H9 (cell line): ENCODE measurements around the gene HS1BP3. TPM values are rescaled to one million over a fixed set of nuclear protein-coding genes. Genes with fewer than 3 reads are reported as not detected.

Source experiments
- DNase-seq: peaks from one replicate; pipeline ENCODE4 v3.0.0-alpha.2; 2017
- H2AFZ ChIP-seq: one replicate; pipeline ENCODE4 v1.6.1; 2013; ENCODE audit warnings: mild to moderate bottlenecking, low read length, control low read depth, moderate library complexity
- H2AK5ac ChIP-seq: 2 replicates; pipeline ENCODE4 v1.6.1; 2013; ENCODE audit warnings: low read length, control low read depth, mixed read lengths; ENCODE audit not compliant: insufficient read length
- H2BK120ac ChIP-seq: one replicate; pipeline ENCODE4 v1.6.1; 2013; ENCODE audit warnings: low read depth, mild to moderate bottlenecking, low read length, control low read depth, inconsistent platforms; ENCODE audit not compliant: poor library complexity, severe bottlenecking
- H2BK12ac ChIP-seq: 2 replicates; pipeline ENCODE4 v1.6.1; 2013; ENCODE audit warnings: low read length, control low read depth, mixed read lengths, low read depth; ENCODE audit not compliant: insufficient read length
- H2BK15ac ChIP-seq: 2 replicates; pipeline ENCODE4 v1.6.1; 2013; ENCODE audit warnings: low read depth, low read length, control low read depth
- H2BK20ac ChIP-seq: one replicate; pipeline ENCODE4 v1.6.1; 2013; ENCODE audit warnings: low read depth, mild to moderate bottlenecking, low read length, control low read depth, inconsistent platforms; ENCODE audit not compliant: poor library complexity, severe bottlenecking
- H2BK5ac ChIP-seq: 2 replicates; pipeline ENCODE4 v1.6.1; 2013; ENCODE audit warnings: low read length, control low read depth, mixed read lengths; ENCODE audit not compliant: insufficient read length
- H3K14ac ChIP-seq: 2 replicates; pipeline ENCODE4 v1.6.1; 2013; ENCODE audit warnings: low read length, control low read depth; ENCODE audit not compliant: insufficient read depth
- H3K18ac ChIP-seq: 2 replicates; pipeline ENCODE4 v1.6.1; 2013; ENCODE audit warnings: low read depth, mild to moderate bottlenecking, mixed read lengths, low read length, control low read depth; ENCODE audit not compliant: insufficient read length
- H3K23ac ChIP-seq: 2 replicates; pipeline ENCODE4 v1.6.1; 2013; ENCODE audit warnings: low read length, control low read depth, mixed read lengths, low read depth; ENCODE audit not compliant: insufficient read length
- H3K23me2 ChIP-seq: 2 replicates; pipeline ENCODE4 v1.6.1; 2013; ENCODE audit warnings: low read depth, mild to moderate bottlenecking, mixed read lengths, low read length, control low read depth; ENCODE audit not compliant: insufficient read length, poor library complexity, severe bottlenecking
- H3K27ac ChIP-seq: 2 replicates; pipeline ENCODE4 v1.5.1; 2013; ENCODE audit warnings: low read length, control low read depth, mixed read lengths, low read depth; ENCODE audit not compliant: insufficient read length
- H3K27me3 ChIP-seq: 2 replicates; pipeline ENCODE4 v1.6.1; 2013; ENCODE audit warnings: low read length, control low read depth, inconsistent platforms; ENCODE audit not compliant: insufficient read depth
- H3K4ac ChIP-seq: 2 replicates; pipeline ENCODE4 v1.6.1; 2013; ENCODE audit warnings: low read depth, mild to moderate bottlenecking, control low read depth, inconsistent platforms, low read length, moderate library complexity
- H3K4me1 ChIP-seq: 2 replicates; pipeline ENCODE4 v1.6.1; 2013; ENCODE audit warnings: low read length, control low read depth, inconsistent platforms; ENCODE audit not compliant: insufficient read depth
- H3K4me2 ChIP-seq: 2 replicates; pipeline ENCODE4 v1.6.1; 2013; ENCODE audit warnings: low read length, control low read depth, mixed read lengths; ENCODE audit not compliant: insufficient read length, insufficient read depth
- H3K56ac ChIP-seq: 2 replicates; pipeline ENCODE4 v1.6.1; 2013; ENCODE audit warnings: low read depth, mild to moderate bottlenecking, mixed read lengths, low read length, control low read depth; ENCODE audit not compliant: insufficient read length
- H3K79me1 ChIP-seq: 2 replicates; pipeline ENCODE4 v1.6.1; 2013; ENCODE audit warnings: low read depth, mild to moderate bottlenecking, moderate library complexity, low read length, control low read depth, inconsistent platforms; ENCODE audit not compliant: insufficient read depth, poor library complexity, severe bottlenecking
- H3K79me2 ChIP-seq: 2 replicates; pipeline ENCODE4 v1.6.1; 2013; ENCODE audit warnings: low read length, control low read depth, inconsistent platforms; ENCODE audit not compliant: insufficient read depth
- H3K9ac ChIP-seq: 2 replicates; pipeline ENCODE4 v1.6.1; 2013; ENCODE audit warnings: low read length, control low read depth, mixed read lengths; ENCODE audit not compliant: insufficient read length; ENCODE audit errors: extremely low read depth
- H3K9me3 ChIP-seq: one replicate; pipeline ENCODE4 v1.6.1; 2013; ENCODE audit warnings: low read depth, low read length, inconsistent platforms; ENCODE audit not compliant: control insufficient read depth
- H3T11ph ChIP-seq: one replicate; pipeline ENCODE4 v1.6.1; 2013; ENCODE audit warnings: mild to moderate bottlenecking, low read length, control low read depth, inconsistent platforms
- H4K20me1 ChIP-seq: one replicate; pipeline ENCODE4 v1.6.1; 2013; ENCODE audit not compliant: control insufficient read depth, insufficient read length, insufficient read depth
- H4K5ac ChIP-seq: 2 replicates; pipeline ENCODE4 v1.6.1; 2013; ENCODE audit warnings: low read depth, mild to moderate bottlenecking, mixed read lengths, low read length, control low read depth; ENCODE audit not compliant: insufficient read length
- H4K8ac ChIP-seq: replicated peaks from 2 replicates; pipeline ENCODE4 v1.6.1; 2013; ENCODE audit warnings: low read length, control low read depth, mixed read lengths, low read depth; ENCODE audit not compliant: insufficient read length
- H4K91ac ChIP-seq: 2 replicates; pipeline ENCODE4 v1.6.1; 2013; ENCODE audit warnings: low read depth, mild to moderate bottlenecking, moderate library complexity, mixed read lengths, low read length, control low read depth; ENCODE audit not compliant: insufficient read length
- H3K27ac Mint-ChIP-seq, 3 experiments: 2 replicates in 2 of 3; 3 replicates in 1 of 3; pipeline ENCODE4 v1.8.0; 2020 to 2021; ENCODE audit warnings: mixed read lengths in 3 of 3, mild to moderate bottlenecking in 1 of 3, moderate library complexity in 1 of 3
- H3K27me3 Mint-ChIP-seq: 2 replicates; pipeline ENCODE4 v1.8.0; 2021; ENCODE audit warnings: low read depth, mild to moderate bottlenecking, moderate library complexity, mixed read lengths
- H3K36me3 Mint-ChIP-seq, 3 experiments: 2 replicates in 2 of 3; 3 replicates in 1 of 3; pipeline ENCODE4 v1.8.0; 2020 to 2021; ENCODE audit warnings: low read depth in 3 of 3, mixed read lengths in 3 of 3; ENCODE audit not compliant: insufficient read depth in 1 of 3
- H3K4me1 Mint-ChIP-seq, 2 experiments: 2 replicates each; pipeline ENCODE4 v1.8.0; 2020; ENCODE audit warnings: mixed read lengths in 2 of 2
- H3K4me3 Mint-ChIP-seq, 2 experiments: 2 replicates in 1 of 2; 3 replicates in 1 of 2; pipeline ENCODE4 v1.8.0; 2020 to 2021; ENCODE audit warnings: mild to moderate bottlenecking in 2 of 2, mixed read lengths in 2 of 2, moderate library complexity in 1 of 2
- H3K9me3 Mint-ChIP-seq, 2 experiments: 2 replicates in 1 of 2; 3 replicates in 1 of 2; pipeline ENCODE4 v1.8.0; 2020; ENCODE audit warnings: mild to moderate bottlenecking in 2 of 2, mixed read lengths in 2 of 2, moderate library complexity in 1 of 2
- CTCF ChIP-seq: fragments of 200-600 bp; sonication (generic); conservative IDR thresholded peaks from 3 replicates; pipeline ENCODE4 v1.8.0; 2021; ENCODE audit warnings: antibody characterized with exemption, mild to moderate bottlenecking
- WGBS: extraction: QIAGEN DNeasy Blood & Tissue Kit; methylation state at CpG from one replicate; pipeline ENCODE4 v1.1.7; 2013; ENCODE audit warnings: missing lambda C conversion rate, low lambda C conversion rate, mixed read lengths; ENCODE audit not compliant: insufficient read length; ENCODE audit errors: extremely low coverage; 5-methylcytosine and 5-hydroxymethylcytosine counted together
- total RNA-seq: library from RNA; stranded (reverse); gene quantifications from 2 replicates; pipeline ENCODE4 v1.2.1, GENCODE V29; 2021

HS1BP3 gene
- total RNA-seq, 1 experiment from 2014 or later, result 11.1 TPM

GRCh38 chr2:20652673-20653575 lies 2.0 kb upstream of the HS1BP3 start:
- no peak overlapping the region for H3K18ac ChIP-seq
- H4K91ac ChIP-seq, result no peak overlapping the region
- H3K27ac ChIP-seq, result no peak overlapping the region

More at GRCh38 chr2:20652673-20653575, 2.0 kb upstream of the HS1BP3 start:
- Mint-ChIP-seq H3K9me3 (no peaks in the 10 kb centered on the region), H3K36me3 (no peaks in the 10 kb centered on the region; a peak in 1 of 7 replicates), H3K27ac (no peak overlapping the region; a peak in 1 of 7 replicates), H3K4me1 (peaks cover 29 to 37% of the 10 kb centered on the region in 2 experiments), H3K27me3 (peaks cover 41% of the 10 kb centered on the region), H3K4me3 (no peak overlapping the region)
- no peak overlapping the region for H3K4me2 ChIP-seq
- no peaks in the 10 kb centered on the region; the same call in 1 of the 2 replicates for H3K4me1 ChIP-seq
- no peaks in the 10 kb centered on the region for H3K9me3 ChIP-seq
- H3K9ac ChIP-seq, result no peak overlapping the region
- no peak overlapping the region for H2AK5ac ChIP-seq
- H3K79me2 ChIP-seq, result no peaks in the 10 kb centered on the region
- H3K4ac ChIP-seq, result no peak overlapping the region
- no peak overlapping the region for H2BK5ac ChIP-seq
- WGBS, result no CpG with 5 or more reads among the region's 11 CpGs
- TF ChIP-seq CTCF, result no peak
- H2BK120ac ChIP-seq, result no peak overlapping the region
- peaks cover 5% of the 10 kb centered on the region for H3K23me2 ChIP-seq
- no peak overlapping the region for H4K8ac ChIP-seq
- H2AFZ ChIP-seq, result no peak overlapping the region
- no peaks in the 10 kb centered on the region for H3K27me3 ChIP-seq
- no peak overlapping the region for H4K5ac ChIP-seq
- no peak for DNase-seq
- no peak overlapping the region for H3K56ac ChIP-seq
- no peak overlapping the region for H3T11ph ChIP-seq
- no peak overlapping the region for H3K23ac ChIP-seq
- H3K79me1 ChIP-seq, result no peaks in the 10 kb centered on the region
- no peaks in the 10 kb centered on the region for H4K20me1 ChIP-seq
- no peak overlapping the region for H2BK15ac ChIP-seq
- no peak overlapping the region for H3K14ac ChIP-seq
- no peak overlapping the region for H2BK20ac ChIP-seq
- H2BK12ac ChIP-seq, result no peak overlapping the region
